ENCODE data around the gene DEGS1.

DNA sequence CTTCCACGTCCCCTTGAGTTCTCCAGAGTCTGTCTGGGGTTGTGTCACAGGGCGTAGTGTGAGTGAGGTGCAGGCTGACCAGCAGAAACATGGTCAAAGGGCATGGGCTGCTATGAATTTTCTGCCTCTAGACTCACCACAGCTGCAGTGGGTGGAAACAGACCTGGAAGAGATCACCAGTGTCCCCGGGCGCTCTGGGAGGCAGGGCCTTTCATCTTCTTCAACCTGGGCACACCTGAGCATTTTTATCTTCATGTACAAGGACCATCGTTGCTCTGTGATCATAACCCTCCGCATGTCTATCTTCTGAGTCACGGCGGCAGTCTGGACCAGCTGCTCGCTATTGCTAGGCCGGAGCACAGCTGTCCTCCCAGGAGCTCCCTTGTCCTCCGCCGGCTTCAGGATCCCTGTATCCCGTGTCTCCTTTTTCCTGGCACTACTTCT lies 29.6 kb downstream of the DEGS1 start:
- TF ChIP-seq, protein P1, sequence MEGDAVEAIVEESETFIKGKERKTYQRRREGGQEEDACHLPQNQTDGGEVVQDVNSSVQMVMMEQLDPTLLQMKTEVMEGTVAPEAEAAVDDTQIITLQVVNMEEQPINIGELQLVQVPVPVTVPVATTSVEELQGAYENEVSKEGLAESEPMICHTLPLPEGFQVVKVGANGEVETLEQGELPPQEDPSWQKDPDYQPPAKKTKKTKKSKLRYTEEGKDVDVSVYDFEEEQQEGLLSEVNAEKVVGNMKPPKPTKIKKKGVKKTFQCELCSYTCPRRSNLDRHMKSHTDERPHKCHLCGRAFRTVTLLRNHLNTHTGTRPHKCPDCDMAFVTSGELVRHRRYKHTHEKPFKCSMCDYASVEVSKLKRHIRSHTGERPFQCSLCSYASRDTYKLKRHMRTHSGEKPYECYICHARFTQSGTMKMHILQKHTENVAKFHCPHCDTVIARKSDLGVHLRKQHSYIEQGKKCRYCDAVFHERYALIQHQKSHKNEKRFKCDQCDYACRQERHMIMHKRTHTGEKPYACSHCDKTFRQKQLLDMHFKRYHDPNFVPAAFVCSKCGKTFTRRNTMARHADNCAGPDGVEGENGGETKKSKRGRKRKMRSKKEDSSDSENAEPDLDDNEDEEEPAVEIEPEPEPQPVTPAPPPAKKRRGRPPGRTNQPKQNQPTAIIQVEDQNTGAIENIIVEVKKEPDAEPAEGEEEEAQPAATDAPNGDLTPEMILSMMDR (conservative IDR thresholded peaks at IDR 0.05 in 1 of 2, IDR thresholded peaks at IDR 0.05 in 1 of 2; ENCODE audit: extremely low read depth in 1 of 2, insufficient read depth in 1 of 2, low read depth in 1 of 2, low read length in 2 of 2), result no peak
- no peak for TF ChIP-seq EZH2 (IDR thresholded peaks at IDR 0.05; ENCODE audit: borderline replicate concordance, low read length)
